Measurements from ENCODE around the gene EEFSEC.

The EEFSEC gene

GRCh38 chr3:128315313-128315712 is 162.0 kb downstream of the EEFSEC start:
- Histone ChIP-seq H3K4me1 (ENCODE audit: control insufficient read depth in 2 of 2, insufficient read depth in 1 of 2, low read depth in 1 of 2, low read length in 2 of 2) (peaks cover 7 to 18% of the 10 kb centered on the region in 2 donors), H4K91ac (ENCODE audit: low read depth, low read length, poor library complexity) (no peak overlapping the region), H3K79me1 (ENCODE audit: low read depth, low read length) (no peaks in the 10 kb centered on the region), H3K14ac (ENCODE audit: low read length) (no peak overlapping the region), H2AFZ (ENCODE audit: low read length) (no peak overlapping the region), H2BK12ac (ENCODE audit: low read length) (no peak overlapping the region), H3K27me3 (ENCODE audit: control insufficient read depth in 3 of 3, insufficient read depth in 3 of 3, low read depth in 1 of 3, low read length in 3 of 3) (no peaks in the 10 kb centered on the region), H3K23ac (ENCODE audit: low read depth, low read length, poor library complexity) (no peak overlapping the region), H3K4me3 (ENCODE audit: low read length in 2 of 2) (no peak overlapping the region), H3K9me3 (replicated peaks in 1 of 2; ENCODE audit: control insufficient read depth in 2 of 2, insufficient read depth in 1 of 2, low read depth in 1 of 2, low read length in 2 of 2) (no peaks in the 10 kb centered on the region), H2BK15ac (ENCODE audit: low read length) (no peak overlapping the region), H4K8ac (ENCODE audit: low read depth, low read length) (no peak overlapping the region), H3K36me3 (replicated peaks in 1 of 2; ENCODE audit: control insufficient read depth in 2 of 2, insufficient read depth in 2 of 2, low read length in 2 of 2) (no peaks in the 10 kb centered on the region), H3K27ac (replicated peaks; ENCODE audit: low read length) (no peak overlapping the region), H3K4me2 (ENCODE audit: insufficient read depth, low read length, poor library complexity, severe bottlenecking) (no peak overlapping the region), H3K9ac (ENCODE audit: low read depth, low read length, poor library complexity) (peak overlapping the region; percentile 57), H3K4ac (ENCODE audit: low read length) (no peak overlapping the region), H2BK120ac (ENCODE audit: low read depth, low read length) (no peak overlapping the region), H3K18ac (ENCODE audit: low read length) (peak overlapping the region; percentile 54), H2AK5ac (ENCODE audit: low read depth, low read length) (no peak overlapping the region), H2BK5ac (ENCODE audit: low read length) (no peak overlapping the region)
- WGBS, 2 donors (ENCODE audit: extremely low coverage in 2 of 2, insufficient read length in 2 of 2, insufficient replicate concordance in 1 of 2), result no CpG with 5 or more reads among the region's 2 CpGs
- DNase-seq (ENCODE audit: low spot score), result no peak

GRCh38 chr3:128316481-128316891 is 163.2 kb downstream of the EEFSEC start:
- H4K91ac ChIP-seq (ENCODE audit: low read depth, low read length, poor library complexity), result no peak overlapping the region
- no peaks in the 10 kb centered on the region for H3K9me3 ChIP-seq (replicated peaks in 1 of 2; ENCODE audit: control insufficient read depth in 2 of 2, insufficient read depth in 1 of 2, low read depth in 1 of 2, low read length in 2 of 2)
- DNase-seq (ENCODE audit: low spot score), result no peak
- H2BK5ac ChIP-seq (ENCODE audit: low read length), result no peak overlapping the region
- H2AFZ ChIP-seq (ENCODE audit: low read length), result no peak overlapping the region
- no peak overlapping the region for H4K8ac ChIP-seq (ENCODE audit: low read depth, low read length)
- no peaks in the 10 kb centered on the region for H3K79me1 ChIP-seq (ENCODE audit: low read depth, low read length)
- H3K9ac ChIP-seq (ENCODE audit: low read depth, low read length, poor library complexity), result peak overlapping the region; percentile 0
- H2BK120ac ChIP-seq (ENCODE audit: low read depth, low read length), result no peak overlapping the region
- no peaks in the 10 kb centered on the region for H3K27me3 ChIP-seq (ENCODE audit: control insufficient read depth in 3 of 3, insufficient read depth in 3 of 3, low read depth in 1 of 3, low read length in 3 of 3)
- no peaks in the 10 kb centered on the region for H3K36me3 ChIP-seq (replicated peaks in 1 of 2; ENCODE audit: control insufficient read depth in 2 of 2, insufficient read depth in 2 of 2, low read length in 2 of 2)
- no peak overlapping the region for H3K4me3 ChIP-seq (ENCODE audit: low read length in 2 of 2)
- H3K4ac ChIP-seq (ENCODE audit: low read length), result no peak overlapping the region
- H3K4me1 ChIP-seq (ENCODE audit: control insufficient read depth in 2 of 2, insufficient read depth in 1 of 2, low read depth in 1 of 2, low read length in 2 of 2), result peaks cover 7 to 18% of the 10 kb centered on the region in 2 donors
- no peak overlapping the region for H3K23ac ChIP-seq (ENCODE audit: low read depth, low read length, poor library complexity)
- H3K14ac ChIP-seq (ENCODE audit: low read length), result no peak overlapping the region
- no peak overlapping the region for H3K4me2 ChIP-seq (ENCODE audit: insufficient read depth, low read length, poor library complexity, severe bottlenecking)
- WGBS, 2 donors (ENCODE audit: extremely low coverage in 2 of 2, insufficient read length in 2 of 2, insufficient replicate concordance in 1 of 2), result no CpG with 5 or more reads among the region's 15 CpGs
- peak overlapping the region; percentile 66 for H3K18ac ChIP-seq (ENCODE audit: low read length)
- H2BK12ac ChIP-seq (ENCODE audit: low read length), result no peak overlapping the region
- H3K27ac ChIP-seq (replicated peaks; ENCODE audit: low read length), result no peak overlapping the region
- no peak overlapping the region for H2BK15ac ChIP-seq (ENCODE audit: low read length)
- no peak overlapping the region for H2AK5ac ChIP-seq (ENCODE audit: low read depth, low read length)

GRCh38 chr3:128317101-128317697 is 163.9 kb downstream of the EEFSEC start:
- Histone ChIP-seq H3K23ac (ENCODE audit: low read depth, low read length, poor library complexity) (peak overlapping the region; percentile 18), H2BK5ac (ENCODE audit: low read length) (peak overlapping the region; percentile 35), H4K8ac (ENCODE audit: low read depth, low read length) (no peak overlapping the region), H3K27me3 (ENCODE audit: control insufficient read depth in 3 of 3, insufficient read depth in 3 of 3, low read depth in 1 of 3, low read length in 3 of 3) (no peaks in the 10 kb centered on the region), H3K4ac (ENCODE audit: low read length) (no peak overlapping the region), H2BK120ac (ENCODE audit: low read depth, low read length) (no peak overlapping the region), H3K18ac (ENCODE audit: low read length) (peak overlapping the region; percentile 40), H3K9me3 (replicated peaks in 1 of 2; ENCODE audit: control insufficient read depth in 2 of 2, insufficient read depth in 1 of 2, low read depth in 1 of 2, low read length in 2 of 2) (no peaks in the 10 kb centered on the region), H2BK15ac (ENCODE audit: low read length) (no peak overlapping the region), H3K14ac (ENCODE audit: low read length) (no peak overlapping the region), H3K79me1 (ENCODE audit: low read depth, low read length) (no peaks in the 10 kb centered on the region), H3K4me3 (ENCODE audit: low read length in 2 of 2) (no peak overlapping the region), H2AK5ac (ENCODE audit: low read depth, low read length) (peak overlapping the region; percentile 17), H3K36me3 (replicated peaks in 1 of 2; ENCODE audit: control insufficient read depth in 2 of 2, insufficient read depth in 2 of 2, low read length in 2 of 2) (no peaks in the 10 kb centered on the region), H3K4me2 (ENCODE audit: insufficient read depth, low read length, poor library complexity, severe bottlenecking) (no peak overlapping the region), H4K91ac (ENCODE audit: low read depth, low read length, poor library complexity) (no peak overlapping the region), H3K9ac (ENCODE audit: low read depth, low read length, poor library complexity) (no peak overlapping the region), H2BK12ac (ENCODE audit: low read length) (peak overlapping the region; percentile 53), H3K4me1 (ENCODE audit: control insufficient read depth in 2 of 2, insufficient read depth in 1 of 2, low read depth in 1 of 2, low read length in 2 of 2) (peaks cover 7 to 18% of the 10 kb centered on the region in 2 donors), H2AFZ (ENCODE audit: low read length) (peak overlapping the region; percentile 38), H3K27ac (replicated peaks; ENCODE audit: low read length) (no peak overlapping the region)
- DNase-seq (ENCODE audit: low spot score), result no peak
- no CpG with 5 or more reads among the region's 17 CpGs for WGBS, 2 donors (ENCODE audit: extremely low coverage in 2 of 2, insufficient read length in 2 of 2, insufficient replicate concordance in 1 of 2)

- WGBS, 2 donors (ENCODE audit: extremely low coverage in 2 of 2, insufficient read length in 2 of 2, insufficient replicate concordance in 1 of 2), result no CpG with 5 or more reads among the region's 8 CpGs
- H3K4me2 ChIP-seq (ENCODE audit: insufficient read depth, low read length, poor library complexity, severe bottlenecking), result no peak overlapping the region
- H2AK5ac ChIP-seq (ENCODE audit: low read depth, low read length), result no peak overlapping the region
- H3K4ac ChIP-seq (ENCODE audit: low read length), result no peak overlapping the region
- H2BK12ac ChIP-seq (ENCODE audit: low read length), result no peak overlapping the region
- no peak overlapping the region for H4K91ac ChIP-seq (ENCODE audit: low read depth, low read length, poor library complexity)
- DNase-seq (ENCODE audit: low spot score), result no peak
- no peak overlapping the region for H2BK120ac ChIP-seq (ENCODE audit: low read depth, low read length)
- H4K8ac ChIP-seq (ENCODE audit: low read depth, low read length), result no peak overlapping the region
- peak overlapping the region; percentile 35 for H2BK5ac ChIP-seq (ENCODE audit: low read length)
- H3K14ac ChIP-seq (ENCODE audit: low read length), result no peak overlapping the region
- peak overlapping the region; percentile 66 for H3K9ac ChIP-seq (ENCODE audit: low read depth, low read length, poor library complexity)
- no peak overlapping the region for H2BK15ac ChIP-seq (ENCODE audit: low read length)
- H3K23ac ChIP-seq (ENCODE audit: low read depth, low read length, poor library complexity), result no peak overlapping the region
- peak overlapping the region; percentile 16 for H3K18ac ChIP-seq (ENCODE audit: low read length)
- no peaks in the 10 kb centered on the region for H3K79me1 ChIP-seq (ENCODE audit: low read depth, low read length)
- no peaks in the 10 kb centered on the region for H3K36me3 ChIP-seq (replicated peaks in 1 of 2; ENCODE audit: control insufficient read depth in 2 of 2, insufficient read depth in 2 of 2, low read length in 2 of 2)
- no peak overlapping the region for H3K4me3 ChIP-seq (ENCODE audit: low read length in 2 of 2)
- peaks cover 6 to 19% of the 10 kb centered on the region in 2 donors for H3K4me1 ChIP-seq (ENCODE audit: control insufficient read depth in 2 of 2, insufficient read depth in 1 of 2, low read depth in 1 of 2, low read length in 2 of 2)
- H2AFZ ChIP-seq (ENCODE audit: low read length), result no peak overlapping the region
- no peak overlapping the region for H3K27ac ChIP-seq (replicated peaks; ENCODE audit: low read length)
- no peaks in the 10 kb centered on the region for H3K9me3 ChIP-seq (replicated peaks in 1 of 2; ENCODE audit: control insufficient read depth in 2 of 2, insufficient read depth in 1 of 2, low read depth in 1 of 2, low read length in 2 of 2)
- H3K27me3 ChIP-seq (ENCODE audit: control insufficient read depth in 3 of 3, insufficient read depth in 3 of 3, low read depth in 1 of 3, low read length in 3 of 3), result no peaks in the 10 kb centered on the region
Observed at GRCh38 chr3:128317698-128318231, 164.5 kb downstream of the EEFSEC start.
